Measurements from ENCODE around the gene OR2T27.

DNA sequence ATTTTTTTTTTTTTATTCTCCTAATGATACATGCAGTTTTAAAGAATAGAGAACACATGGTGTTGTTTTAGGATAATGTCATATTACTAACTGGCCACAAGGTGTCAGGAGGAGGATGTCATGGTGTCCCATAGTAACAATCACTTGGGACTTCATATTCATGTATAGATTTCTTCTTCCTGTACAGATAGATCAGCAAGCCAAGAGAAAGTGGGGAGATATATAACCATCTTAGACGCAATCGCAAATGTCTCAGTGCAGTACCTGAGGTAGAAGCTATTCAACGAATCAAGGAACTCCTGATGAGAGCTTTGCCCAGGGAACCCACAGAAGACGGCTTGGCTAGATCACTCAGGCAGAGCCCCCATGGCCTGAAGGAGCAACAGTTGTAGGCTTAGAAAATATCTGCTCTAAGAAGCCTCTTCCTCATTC lies 32.7 kb downstream of the OR2T27 start:
- no peak for TF ChIP-seq EZH2phosphoT487 (IDR thresholded peaks at IDR 0.05; ENCODE audit: insufficient read depth, low read depth)
- no peak for TF ChIP-seq EZH2 (IDR thresholded peaks at IDR 0.05; ENCODE audit: insufficient read depth, poor library complexity, severe bottlenecking)
